Natural killer cell treated with Interleukin-12 subunit alpha and Interleukin-12 subunit beta and Interleukin-15 and Interleukin-18, amount 100 ng/mL, for 72 hours (primary cell): ENCODE results near the gene RNF223. TPM values are rescaled to one million over a fixed set of nuclear protein-coding genes. Genes with fewer than 3 reads are reported as not detected.
A peak's percentile ranks its signal among the peaks of the same experiment; 100 is the strongest.
"Not testable (repeated sequence)": the region's sequence is repeated elsewhere in the genome, so short reads cannot be mapped to it uniquely, and the experiment has no call there.

Source experiments
- ATAC-seq, 2 donors: fragments of 150-1000 bp; cut with Tn5 transposase in 1 of 2; sonication (Bioruptor Pico), chemical (Tn5 transposase) in 1 of 2; 2 replicates each; pipeline ENCODE4 v1.10.0; 2021
- DNase-seq: peaks from one replicate; pipeline ENCODE4 v3.0.0; 2022; ENCODE audit warnings: low spot score
- H3K27ac Mint-ChIP-seq, 2 donors: 1 replicate in 1 of 2; 2 replicates in 1 of 2; pipeline ENCODE4 v1.8.0; 2022; ENCODE audit warnings: mixed read lengths in 2 of 2, mild to moderate bottlenecking in 1 of 2, moderate library complexity in 1 of 2
- H3K27me3 Mint-ChIP-seq, 2 donors: 1 replicate in 1 of 2; 2 replicates in 1 of 2; pipeline ENCODE4 v1.8.0; 2022; ENCODE audit warnings: mixed read lengths in 2 of 2
- H3K36me3 Mint-ChIP-seq: one replicate; pipeline ENCODE4 v1.8.0; 2022; ENCODE audit warnings: mixed read lengths
- H3K4me1 Mint-ChIP-seq, 2 donors: 1 replicate in 1 of 2; 2 replicates in 1 of 2; pipeline ENCODE4 v1.8.0; 2022; ENCODE audit warnings: low read depth in 2 of 2, mixed read lengths in 2 of 2, mild to moderate bottlenecking in 1 of 2
- H3K4me3 Mint-ChIP-seq: one replicate; pipeline ENCODE4 v1.8.0; 2022; ENCODE audit warnings: mixed read lengths
- H3K9me3 Mint-ChIP-seq: 2 replicates; pipeline ENCODE4 v1.8.0; 2022; ENCODE audit warnings: mixed read lengths
- total RNA-seq, 2 donors: library from RNA; stranded (reverse); gene quantifications; one replicate each; pipeline ENCODE4 v1.2.3, GENCODE V29; 2022

RNF223 gene
- total RNA-seq, 2 donors from 2014 or later, result not detected

DNA sequence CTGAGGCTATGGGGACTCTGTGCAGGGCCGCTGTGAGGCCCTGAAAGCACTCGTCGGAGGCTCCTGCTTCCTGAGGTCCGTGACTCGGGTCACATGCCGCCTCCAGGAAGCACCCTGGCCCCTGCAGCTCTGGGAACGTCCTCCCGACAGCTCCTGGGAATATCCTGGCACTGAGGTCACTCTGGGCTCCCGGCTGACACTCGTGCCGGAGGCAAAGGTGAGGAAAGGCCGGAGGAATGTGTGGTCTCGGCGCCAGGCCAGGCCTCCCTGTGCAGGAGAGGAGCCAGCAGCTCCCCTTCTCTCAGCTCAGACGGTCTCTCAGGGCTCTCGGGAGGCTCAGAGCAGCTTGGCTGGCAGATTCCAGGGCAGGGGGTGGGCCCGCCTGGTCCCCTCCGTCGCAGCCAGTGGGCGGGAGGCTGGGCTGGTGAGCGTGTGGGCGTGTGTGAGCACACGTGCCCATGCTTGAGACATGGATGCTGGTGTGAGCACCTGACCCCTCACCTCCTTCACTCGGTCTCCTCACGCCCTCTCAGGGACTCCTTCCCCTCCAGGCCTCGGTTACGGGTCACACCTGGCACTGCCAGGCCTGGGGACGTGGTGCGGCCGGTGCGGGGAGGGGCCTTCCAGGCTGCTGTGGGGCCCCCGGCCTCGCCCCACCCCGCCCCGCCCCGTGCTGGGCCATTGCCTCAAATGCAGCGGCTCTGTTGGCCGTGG is 5.5 kb upstream of the RNF223 start:
- Mint-ChIP-seq H3K27ac (no peak overlapping the region), H3K4me3 (no peak overlapping the region), H3K9me3 (no peaks in the 10 kb centered on the region), H3K36me3 (no peaks in the 10 kb centered on the region), H3K4me1 (peaks cover 0 to 5% of the 10 kb centered on the region in 2 donors), H3K27me3 (peaks cover 0 to 2% of the 10 kb centered on the region in 2 donors)
- DNase-seq, result peak; percentile 60
- peak; percentile 57 to 68 for ATAC-seq

GRCh38 chr1:1077396-1077795 is 3.3 kb upstream of the RNF223 start:
- not testable (repeated sequence) for H3K27ac Mint-ChIP-seq, DNase-seq

DNA sequence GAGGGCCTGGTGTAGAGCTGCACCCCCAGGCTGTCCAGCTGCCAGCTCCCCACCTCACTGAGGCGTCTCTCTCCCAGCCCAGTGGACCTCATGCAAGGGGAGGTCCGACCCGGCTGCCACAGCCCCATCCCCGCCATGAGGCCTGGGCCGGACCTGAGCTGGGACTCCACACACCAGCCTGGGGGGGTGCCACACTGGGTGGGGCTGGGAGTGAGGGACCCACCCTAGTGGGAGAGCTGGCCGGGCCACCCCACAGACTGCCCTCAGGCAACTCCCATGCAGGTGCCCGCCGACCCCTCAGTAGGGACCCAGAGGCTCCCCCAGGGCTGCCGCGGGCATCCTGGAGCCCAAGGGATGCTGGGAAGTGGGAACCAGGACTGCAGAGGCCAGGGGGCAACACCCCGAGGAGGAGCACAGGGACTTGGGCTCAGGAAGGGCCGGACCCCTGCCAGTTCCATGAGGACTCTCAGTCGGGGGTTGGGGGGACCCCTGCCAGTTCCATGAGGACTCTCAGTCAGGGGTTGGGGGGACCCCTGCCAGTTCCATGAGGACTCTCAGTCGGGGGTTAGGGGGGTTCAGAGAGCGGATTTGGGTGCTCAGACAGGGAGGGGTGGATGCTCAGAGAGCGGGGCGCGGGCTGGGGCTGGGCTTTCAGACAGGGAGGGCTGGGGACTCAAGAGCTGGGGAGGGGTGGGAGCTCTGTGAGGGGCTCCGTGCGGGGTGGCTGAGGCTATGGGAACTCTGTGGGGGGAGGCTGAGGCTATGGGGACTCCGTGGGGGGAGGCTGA is 1.2 kb upstream of the RNF223 start:
- ATAC-seq, result no peak
- DNase-seq, result peak; percentile 56
- Mint-ChIP-seq H3K27me3 (peaks cover 0 to 3% of the 10 kb centered on the region in 2 donors), H3K27ac (no peak overlapping the region), H3K4me3 (no peak overlapping the region), H3K9me3 (no peaks in the 10 kb centered on the region), H3K4me1 (peaks cover 0 to 4% of the 10 kb centered on the region in 2 donors), H3K36me3 (no peaks in the 10 kb centered on the region)

More at GRCh38 chr1:1077396-1077795, 3.3 kb upstream of the RNF223 start:
- not testable (repeated sequence) for H3K27me3 Mint-ChIP-seq, H3K4me1 Mint-ChIP-seq, H3K36me3 Mint-ChIP-seq, H3K9me3 Mint-ChIP-seq, ATAC-seq, H3K4me3 Mint-ChIP-seq

- no peak for DNase-seq
Measured at GRCh38 chr1:1074631-1075147, 583 bp upstream of the RNF223 start.

GRCh38 chr1:1072849-1073742 is 1.0 kb downstream of the RNF223 start:
- Mint-ChIP-seq H3K27me3 (peaks cover 0 to 3% of the 10 kb centered on the region in 2 donors), H3K36me3 (no peaks in the 10 kb centered on the region), H3K9me3 (no peaks in the 10 kb centered on the region), H3K4me1 (peaks cover 0 to 7% of the 10 kb centered on the region in 2 donors), H3K4me3 (no peak overlapping the region), H3K27ac (no peak overlapping the region)
- DNase-seq (peak; percentile 59), ATAC-seq (no peak)

More at GRCh38 chr1:1074631-1075147, 583 bp upstream of the RNF223 start:
- ATAC-seq, result no peak
- H3K36me3 Mint-ChIP-seq, result no peaks in the 10 kb centered on the region
- no peak overlapping the region for H3K4me3 Mint-ChIP-seq
- peaks cover 0 to 4% of the 10 kb centered on the region in 2 donors for H3K4me1 Mint-ChIP-seq
- H3K27ac Mint-ChIP-seq, result no peak overlapping the region
- no peaks in the 10 kb centered on the region for H3K9me3 Mint-ChIP-seq
- peaks cover 0 to 3% of the 10 kb centered on the region in 2 donors for H3K27me3 Mint-ChIP-seq

GRCh38 chr1:1072299-1072848 is 1.7 kb downstream of the RNF223 start:
- Mint-ChIP-seq H3K36me3 (no peaks in the 10 kb centered on the region), H3K27ac (no peak overlapping the region), H3K4me1 (peaks cover 0 to 7% of the 10 kb centered on the region in 2 donors), H3K9me3 (no peaks in the 10 kb centered on the region), H3K27me3 (peaks cover 0 to 3% of the 10 kb centered on the region in 2 donors), H3K4me3 (no peak overlapping the region)
- DNase-seq (no peak), ATAC-seq (no peak)

GRCh38 chr1:1071486-1072298 is 2.4 kb downstream of the RNF223 start:
- Mint-ChIP-seq H3K27me3 (peaks cover 0 to 3% of the 10 kb centered on the region in 2 donors), H3K36me3 (no peaks in the 10 kb centered on the region), H3K9me3 (no peaks in the 10 kb centered on the region), H3K4me3 (no peak overlapping the region), H3K27ac (no peak overlapping the region), H3K4me1 (peaks cover 0 to 7% of the 10 kb centered on the region in 2 donors)
- ATAC-seq (no peak), DNase-seq (no peak)

GRCh38 chr1:1069711-1070676 is 4.1 kb downstream of the RNF223 start:
- peaks cover 0 to 3% of the 10 kb centered on the region in 2 donors for H3K27me3 Mint-ChIP-seq
- no peaks in the 10 kb centered on the region for H3K36me3 Mint-ChIP-seq
- H3K9me3 Mint-ChIP-seq, result no peaks in the 10 kb centered on the region
- H3K4me1 Mint-ChIP-seq, result peaks cover 7 to 10% of the 10 kb centered on the region in 2 donors
- ATAC-seq (no peak), DNase-seq (no peak)
- H3K4me3 Mint-ChIP-seq, result no peak overlapping the region
- no peak overlapping the region for H3K27ac Mint-ChIP-seq

GRCh38 chr1:1069056-1069710 is 4.9 kb downstream of the RNF223 start:
- Mint-ChIP-seq H3K4me1 (peaks cover 7 to 9% of the 10 kb centered on the region in 2 donors), H3K27ac (no peak overlapping the region), H3K27me3 (no peaks in the 10 kb centered on the region), H3K4me3 (peak overlapping the region; percentile 34), H3K9me3 (no peaks in the 10 kb centered on the region), H3K36me3 (no peaks in the 10 kb centered on the region)
- DNase-seq (peak; percentile 90), ATAC-seq (peak; percentile 68 to 83)

- H3K27me3 Mint-ChIP-seq, result no peaks in the 10 kb centered on the region
- no peaks in the 10 kb centered on the region for H3K36me3 Mint-ChIP-seq
- DNase-seq (no peak), ATAC-seq (peak; percentile 0)
- H3K4me1 Mint-ChIP-seq, result peaks cover 7 to 11% of the 10 kb centered on the region in 2 donors
- H3K4me3 Mint-ChIP-seq, result peak overlapping the region; percentile 58
- H3K9me3 Mint-ChIP-seq, result no peaks in the 10 kb centered on the region
- H3K27ac Mint-ChIP-seq, result no peak overlapping the region
Measured at GRCh38 chr1:1068517-1069055, 5.5 kb downstream of the RNF223 start.

DNA sequence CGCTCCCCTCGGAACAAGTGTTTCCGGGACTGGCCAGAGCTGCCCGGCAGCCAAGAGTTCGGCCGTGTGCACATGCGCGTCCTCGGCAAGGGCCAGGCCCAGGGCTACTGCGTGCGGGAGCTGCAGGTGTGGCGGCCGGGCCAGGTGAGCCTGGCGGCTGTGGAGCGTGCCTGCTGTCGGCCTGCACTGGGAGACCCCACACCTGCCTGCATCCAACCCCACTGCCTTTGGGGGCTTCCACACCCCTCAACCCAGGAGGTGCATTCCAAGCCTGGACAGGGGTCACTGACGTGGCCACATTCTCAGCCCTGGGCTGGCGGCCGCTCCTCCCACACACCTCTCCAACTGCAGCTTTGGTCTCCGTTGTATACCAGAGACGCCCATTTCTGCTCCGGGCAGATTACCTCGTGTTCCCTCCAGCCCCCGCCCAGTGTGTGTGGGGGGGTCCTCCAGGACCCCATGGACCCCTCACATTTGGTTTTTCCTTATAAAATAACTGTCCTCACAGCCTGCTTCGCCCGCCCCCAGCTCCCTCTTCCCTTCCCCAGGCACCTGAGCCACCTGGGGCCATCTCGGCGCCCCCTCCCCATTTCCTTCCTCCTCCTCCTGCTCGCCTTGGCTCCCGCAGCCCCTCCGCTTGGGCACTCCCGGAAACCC is 6.1 kb downstream of the RNF223 start:
- Mint-ChIP-seq H3K4me1 (peaks cover 7 to 13% of the 10 kb centered on the region in 2 donors), H3K4me3 (peak overlapping the region; percentile 58), H3K9me3 (no peaks in the 10 kb centered on the region), H3K27ac (no peak overlapping the region), H3K36me3 (no peaks in the 10 kb centered on the region), H3K27me3 (no peaks in the 10 kb centered on the region)
- DNase-seq (no peak), ATAC-seq (no peak)
